GM18502 (cell line): ENCODE data around the gene ANAPC2.

Experiments
- ATAC-seq: cut with Tn5 transposase; IDR thresholded peaks from one replicate; pipeline ENCODE4 v1.9.1; 2021; ENCODE audit warnings: mild to moderate bottlenecking; ENCODE audit not compliant: unreplicated experiment, poor library complexity

The ANAPC2 gene

DNA sequence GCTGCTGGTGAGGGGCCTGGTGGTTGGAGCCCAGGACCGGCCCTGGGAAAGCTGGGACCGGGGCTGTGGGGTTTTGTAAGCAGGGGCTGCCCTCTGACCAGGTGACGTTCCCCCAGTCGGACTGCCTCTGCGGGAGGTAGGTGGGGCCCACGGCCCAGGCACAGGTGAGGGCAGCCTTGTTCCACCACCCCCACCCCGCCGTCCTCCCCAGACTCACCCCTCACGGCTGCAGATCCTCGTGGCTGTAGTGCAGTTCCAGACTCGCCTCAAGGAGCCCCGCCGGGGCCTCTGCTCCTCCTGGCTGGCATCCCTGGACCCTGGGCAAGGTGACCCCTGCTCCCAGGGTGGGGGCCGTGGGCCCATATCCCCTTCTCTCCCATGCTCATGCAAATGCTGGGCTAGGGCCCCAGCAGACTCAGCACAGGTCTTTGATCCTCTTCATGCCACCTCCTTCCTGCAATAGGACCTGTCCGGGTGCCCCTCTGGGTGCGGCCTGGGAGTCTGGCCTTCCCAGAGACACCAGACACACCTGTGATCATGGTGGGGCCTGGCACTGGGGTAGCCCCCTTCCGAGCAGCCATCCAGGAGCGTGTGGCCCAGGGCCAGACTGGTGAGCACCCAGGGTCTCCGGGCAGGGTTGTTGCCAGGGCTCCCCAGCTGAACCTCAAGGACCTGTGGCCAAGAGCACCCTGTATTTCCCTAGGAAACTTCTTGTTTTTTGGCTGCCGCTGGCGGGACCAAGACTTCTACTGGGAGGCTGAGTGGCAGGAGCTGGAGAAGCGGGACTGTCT lies 27.0 kb upstream of the ANAPC2 start:
- no peak for ATAC-seq

DNA sequence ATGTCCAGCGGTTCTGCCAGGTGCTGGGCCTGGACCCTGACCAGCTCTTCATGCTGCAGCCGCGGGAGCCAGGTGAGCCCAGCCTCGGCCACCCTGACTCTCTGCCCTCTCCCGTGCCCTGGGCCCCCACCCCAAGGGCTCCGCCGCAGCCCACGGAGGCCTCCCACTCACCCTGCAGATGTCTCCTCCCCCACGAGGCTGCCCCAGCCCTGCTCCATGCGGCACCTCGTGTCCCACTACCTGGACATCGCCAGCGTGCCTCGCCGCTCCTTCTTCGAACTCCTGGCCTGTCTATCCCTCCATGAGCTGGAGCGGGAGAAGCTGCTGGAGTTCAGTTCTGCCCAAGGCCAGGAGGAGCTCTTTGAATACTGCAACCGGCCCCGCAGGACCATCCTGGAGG lies 26.3 kb upstream of the ANAPC2 start:
- ATAC-seq: no peak

DNA sequence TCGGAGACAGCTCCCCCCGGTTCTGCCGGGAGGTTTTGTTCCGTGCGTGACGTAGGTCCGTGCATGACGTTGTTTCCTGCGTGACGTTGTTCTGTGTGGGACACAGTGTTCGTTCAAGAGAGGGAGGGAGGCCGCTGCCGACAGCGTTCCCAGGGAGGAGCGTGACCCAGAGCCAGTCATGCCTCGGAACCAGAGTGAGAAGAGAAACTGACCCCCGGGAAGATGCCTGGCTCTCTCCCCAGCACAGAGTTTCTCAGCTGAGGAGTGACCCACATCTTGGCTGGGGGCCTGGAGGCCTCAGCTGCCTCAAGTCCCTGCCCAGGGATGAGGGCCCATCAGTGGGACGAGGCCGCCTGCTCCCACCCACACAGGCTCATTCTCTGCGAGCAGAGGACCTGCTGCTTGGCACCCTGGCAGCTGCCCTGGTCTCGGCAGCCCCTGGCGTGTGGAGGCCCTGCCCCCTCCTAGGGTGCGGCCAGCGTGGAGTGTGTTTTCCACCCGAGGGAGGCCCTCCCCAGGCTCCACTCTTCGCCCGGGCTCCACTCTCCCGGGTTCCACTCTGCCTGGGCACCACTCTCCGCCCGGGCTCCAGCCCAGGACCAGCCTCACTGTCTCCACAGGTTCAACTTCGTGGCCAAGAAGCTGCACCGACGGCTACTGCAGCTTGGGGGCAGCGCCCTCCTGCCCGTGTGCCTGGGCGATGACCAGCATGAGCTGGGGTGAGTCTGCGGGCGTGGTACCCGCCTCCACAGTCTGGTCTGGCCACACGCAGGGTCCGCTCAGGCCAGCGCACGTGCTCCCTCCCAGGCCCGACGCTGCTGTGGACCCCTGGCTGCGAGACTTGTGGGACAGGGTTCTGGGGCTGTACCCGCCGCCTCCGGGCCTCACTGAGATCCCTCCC lies 25.1 kb upstream of the ANAPC2 start:
- no peak for ATAC-seq

DNA sequence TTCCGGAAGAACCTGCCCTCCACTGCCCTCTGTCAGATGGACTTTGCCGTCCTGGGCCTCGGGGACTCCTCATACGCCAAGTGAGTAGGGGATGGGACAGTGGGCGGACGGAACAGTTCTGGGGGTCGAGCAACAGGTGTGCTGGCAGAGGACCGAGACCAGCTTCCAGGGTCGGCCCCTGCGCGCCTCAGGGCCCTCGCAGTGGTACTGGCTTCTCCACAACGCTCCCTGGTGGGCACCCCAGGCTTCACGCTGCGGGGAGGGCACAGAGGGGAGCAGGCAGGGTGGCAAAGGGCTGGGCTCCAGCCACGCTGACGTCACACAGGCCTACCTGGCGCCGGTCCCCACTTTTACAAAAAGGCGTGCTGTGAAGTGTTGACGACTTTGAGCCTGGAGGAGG lies 24.2 kb upstream of the ANAPC2 start:
- no peak for ATAC-seq

DNA sequence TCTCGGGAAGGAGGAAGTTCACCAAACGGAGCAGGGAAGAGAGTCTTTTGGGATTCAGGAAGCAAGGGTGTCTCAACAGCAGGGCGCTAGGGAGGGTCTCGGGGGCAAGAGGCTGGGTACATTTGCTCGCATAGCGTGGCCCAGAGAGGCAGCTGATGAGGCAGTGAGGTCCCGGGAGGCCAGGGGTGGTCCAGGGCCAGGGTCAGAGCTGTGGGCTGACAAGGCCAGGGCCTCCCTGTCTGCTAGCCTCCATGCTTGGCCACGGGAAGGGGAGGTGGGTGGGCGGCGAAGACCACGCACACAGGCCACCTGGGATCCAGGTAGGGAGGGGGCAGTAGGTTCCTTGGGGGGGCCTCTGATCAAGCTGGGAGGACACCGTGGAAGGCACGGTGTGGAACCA lies 23.2 kb upstream of the ANAPC2 start:
- no peak for ATAC-seq

DNA sequence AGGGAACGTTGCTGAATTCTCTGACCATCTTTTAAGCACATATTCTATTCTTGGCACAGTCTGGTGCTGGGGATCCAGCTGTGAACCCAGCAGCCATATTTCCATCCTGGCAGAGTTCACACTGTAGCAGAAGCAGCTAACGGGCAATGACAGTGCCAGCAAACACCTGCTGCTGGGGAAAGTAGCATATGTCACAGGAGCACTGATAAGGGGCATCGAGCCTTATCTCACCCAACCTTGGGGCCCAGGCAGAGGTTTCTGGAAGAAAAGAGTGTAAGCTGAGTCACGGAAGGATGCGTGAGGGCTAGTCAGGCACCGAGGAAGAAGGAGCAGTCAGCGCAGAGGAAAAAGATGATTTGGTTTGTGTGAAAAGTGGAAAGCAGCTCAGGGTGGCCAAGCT lies 18.2 kb upstream of the ANAPC2 start:
- ATAC-seq: no peak

DNA sequence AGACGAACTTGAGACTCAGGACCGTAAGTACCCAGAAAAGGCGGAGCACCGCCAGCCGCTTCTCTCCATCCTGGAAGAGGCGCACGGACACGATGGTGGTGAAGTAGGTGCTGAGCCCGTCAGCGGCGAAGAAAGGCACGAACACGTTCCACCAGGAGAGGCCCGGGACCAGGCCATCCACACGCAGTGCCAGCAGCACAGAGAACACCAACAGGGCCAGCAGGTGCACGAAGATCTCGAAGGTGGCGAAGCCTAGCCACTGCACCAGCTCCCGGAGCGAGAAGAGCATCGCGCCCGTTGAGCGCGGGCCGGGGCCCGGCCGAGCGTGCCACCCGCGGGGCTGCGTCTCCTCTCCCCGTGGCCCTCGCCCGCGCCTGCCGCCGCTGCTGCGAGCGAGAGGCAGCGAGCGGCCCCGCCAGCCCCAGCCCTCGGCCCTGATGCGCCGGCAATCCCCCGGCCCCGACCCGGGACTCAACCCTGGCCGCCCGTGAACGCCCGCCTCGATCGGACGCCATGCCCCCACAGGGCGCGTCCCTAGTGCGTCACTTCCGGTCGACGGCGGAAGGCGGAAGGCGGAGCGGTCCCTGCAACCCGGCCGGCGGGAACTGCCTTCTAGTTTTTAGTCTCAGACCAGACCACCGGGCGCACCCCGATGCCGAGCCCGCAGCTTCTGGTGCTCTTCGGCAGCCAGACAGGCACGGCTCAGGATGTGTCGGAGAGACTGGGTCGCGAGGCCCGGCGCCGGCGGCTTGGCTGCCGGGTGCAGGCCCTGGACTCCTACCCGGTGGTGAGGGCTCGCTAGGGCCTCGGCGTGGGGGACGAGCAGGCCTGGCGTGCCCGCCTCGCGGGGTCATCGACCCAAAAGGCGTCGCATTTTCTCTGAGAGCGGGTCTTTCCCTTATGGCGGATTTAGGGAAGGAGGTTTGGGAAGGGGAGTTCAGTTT lies 17.0 kb upstream of the ANAPC2 start, which contains the start of the genes NDOR1 and TMEM203:
NDOR1 (plus strand) TSS at position 575 of the 944 bp plus-strand sequence; CDS start at position 653, 78 bp downstream.
TMEM203 (minus strand) TSS at position 523 of the 944 bp plus-strand sequence; CDS start at position 289, 234 bp downstream.
- ATAC-seq: peak; percentile 59

DNA sequence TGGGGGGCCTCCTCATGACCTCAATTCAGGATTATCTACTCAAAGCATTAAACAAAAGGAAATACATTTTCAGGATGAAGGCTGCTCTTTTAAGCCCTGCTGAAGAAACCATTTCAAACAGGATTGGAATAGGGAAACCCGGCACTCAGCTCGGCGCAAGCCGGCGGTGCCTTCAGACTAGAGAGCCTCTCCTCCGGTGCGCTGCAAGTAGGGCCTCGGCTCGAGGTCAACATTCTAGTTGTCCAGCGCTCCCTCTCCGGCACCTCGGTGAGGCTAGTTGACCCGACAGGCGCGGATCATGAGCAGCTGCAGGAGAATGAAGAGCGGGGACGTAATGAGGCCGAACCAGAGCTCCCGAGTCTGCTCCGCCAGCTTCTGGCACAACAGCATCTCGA lies 16.4 kb upstream of the ANAPC2 start:
- ATAC-seq: no peak

DNA sequence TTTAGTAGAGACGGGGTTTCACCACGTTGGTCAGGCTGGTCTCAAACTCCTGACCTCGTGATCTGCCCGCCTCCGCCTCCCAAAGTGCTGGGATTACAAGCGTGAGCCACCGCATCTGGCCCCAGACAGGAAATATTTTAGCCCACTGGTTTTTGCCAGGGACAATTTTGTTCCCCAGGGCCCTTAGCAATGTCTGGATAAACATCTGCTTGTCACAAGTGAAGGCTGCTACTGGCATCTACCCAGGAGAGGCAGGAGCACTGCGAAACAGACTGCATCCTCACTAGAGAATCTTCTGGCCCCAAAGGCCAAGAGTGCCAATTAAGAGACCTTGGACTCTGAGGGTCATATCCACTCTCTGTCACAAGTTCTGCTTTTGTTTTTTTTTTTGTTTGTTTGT lies 14.6 kb upstream of the ANAPC2 start:
- no peak for ATAC-seq

DNA sequence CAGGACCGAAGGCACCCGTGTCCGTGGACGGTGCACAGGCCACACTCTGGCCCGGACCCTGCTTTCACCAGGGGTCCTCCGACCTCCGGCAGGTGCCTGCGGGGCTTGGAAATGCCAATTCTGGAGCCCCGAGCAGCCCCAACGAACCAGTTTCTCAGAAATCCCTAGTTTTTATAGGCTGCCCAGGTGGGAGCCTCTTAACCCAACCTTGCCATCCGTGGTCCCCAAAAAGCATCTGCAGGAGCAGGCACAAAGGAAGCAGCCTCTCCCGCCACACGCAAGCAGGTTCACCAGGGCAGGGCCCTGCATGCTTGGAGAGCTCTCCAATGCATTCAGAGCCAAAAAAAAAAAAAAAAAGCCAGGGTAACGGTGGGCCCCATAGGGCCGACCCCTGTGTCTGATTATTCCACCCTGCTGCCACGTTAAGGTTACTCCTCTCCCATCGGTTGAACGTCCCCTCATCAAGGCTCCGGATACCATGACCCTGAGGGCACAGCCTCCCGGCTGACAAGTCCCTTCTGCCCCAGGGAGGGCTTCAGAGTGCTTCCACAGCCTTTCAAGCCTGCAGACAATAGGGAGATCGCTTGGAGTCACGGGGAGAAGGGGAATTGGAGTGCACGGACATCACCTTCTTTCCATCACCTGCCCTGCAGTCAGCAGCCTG lies 13.0 kb upstream of the ANAPC2 start:
- no peak for ATAC-seq

DNA sequence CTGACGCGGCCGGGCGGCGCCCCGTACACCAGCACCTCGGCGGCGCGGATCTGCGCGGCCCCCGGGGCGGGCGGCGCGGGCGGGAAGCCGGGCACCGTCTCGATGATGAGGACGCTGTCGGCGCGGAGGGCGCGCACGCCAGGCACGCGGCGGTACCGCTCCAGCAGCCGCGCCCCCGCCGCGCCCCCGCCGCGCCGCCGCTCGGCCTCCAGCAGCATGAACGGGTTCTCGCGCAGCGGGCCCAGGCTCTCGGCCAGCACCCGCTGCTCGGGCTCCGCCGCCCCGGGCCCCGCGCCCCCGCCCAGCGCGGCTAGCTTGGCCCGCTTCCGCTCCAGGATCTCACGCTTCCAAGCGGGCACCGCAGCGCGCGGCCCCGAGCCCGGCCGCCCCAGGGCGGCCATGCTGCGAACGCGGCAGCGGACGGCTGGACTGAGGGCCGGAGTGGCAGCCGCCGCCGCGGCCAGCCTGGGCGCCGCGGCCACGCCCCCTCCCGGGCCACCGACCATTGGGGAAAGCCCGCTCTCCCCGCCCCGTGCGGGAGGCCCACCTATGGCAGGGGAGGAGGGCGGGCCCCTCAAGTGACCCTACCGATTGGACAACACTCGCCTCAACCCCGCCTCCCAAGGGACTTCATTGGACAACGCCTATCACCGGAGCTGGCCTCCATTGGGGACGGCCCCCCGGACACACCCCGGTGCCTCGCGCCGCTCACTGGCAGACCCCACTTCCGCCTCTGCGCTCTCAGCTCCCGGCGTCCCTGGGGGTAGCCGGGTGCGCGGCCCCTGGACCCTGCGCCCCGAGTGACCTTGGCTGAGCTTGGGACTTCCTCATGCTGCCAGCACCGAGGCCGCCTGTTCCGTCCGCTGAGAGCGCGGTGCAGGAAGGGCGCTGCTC lies 12.2 kb upstream of the ANAPC2 start, which contains the start of gene TPRN:
TPRN (minus strand) TSS at position 431 of the 894 bp plus-strand sequence; CDS start at position 401, 30 bp downstream.
- peak; percentile 88 for ATAC-seq

DNA sequence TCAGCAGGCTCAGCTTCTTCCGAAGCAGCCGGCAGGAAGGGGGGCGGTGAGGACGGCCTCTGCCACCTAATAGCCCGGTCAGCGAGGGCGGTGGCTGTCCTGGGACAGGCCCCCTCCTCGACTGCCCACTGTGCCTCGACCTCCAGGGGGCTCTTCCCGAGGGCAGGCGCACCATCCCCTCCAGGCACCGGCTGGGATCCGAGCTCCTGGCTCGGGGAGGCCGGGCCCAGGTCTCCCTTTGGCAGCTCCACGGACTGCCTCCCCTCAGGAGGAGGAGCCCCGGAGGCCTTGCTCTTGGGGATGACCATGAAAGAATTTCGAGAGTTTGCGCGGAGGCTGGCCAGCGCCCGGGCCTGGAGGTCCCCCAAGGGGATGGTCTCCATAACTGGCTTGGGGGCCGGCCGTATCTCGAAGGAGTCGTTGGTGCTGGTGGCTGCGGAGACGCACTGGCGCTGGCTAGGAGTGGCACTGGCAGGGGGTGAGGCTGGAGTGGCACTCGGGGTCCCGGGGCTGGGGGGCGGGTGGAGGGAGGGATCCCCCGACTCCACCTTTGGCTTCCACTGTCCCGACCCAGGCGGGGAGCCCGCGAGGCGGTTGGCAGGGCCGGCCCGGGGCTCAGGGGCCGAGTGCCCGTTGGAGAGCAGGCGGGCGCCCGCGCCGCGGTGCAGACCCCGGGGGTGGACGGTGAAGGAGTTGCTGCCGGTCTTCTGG lies 11.2 kb upstream of the ANAPC2 start:
- no peak for ATAC-seq

DNA sequence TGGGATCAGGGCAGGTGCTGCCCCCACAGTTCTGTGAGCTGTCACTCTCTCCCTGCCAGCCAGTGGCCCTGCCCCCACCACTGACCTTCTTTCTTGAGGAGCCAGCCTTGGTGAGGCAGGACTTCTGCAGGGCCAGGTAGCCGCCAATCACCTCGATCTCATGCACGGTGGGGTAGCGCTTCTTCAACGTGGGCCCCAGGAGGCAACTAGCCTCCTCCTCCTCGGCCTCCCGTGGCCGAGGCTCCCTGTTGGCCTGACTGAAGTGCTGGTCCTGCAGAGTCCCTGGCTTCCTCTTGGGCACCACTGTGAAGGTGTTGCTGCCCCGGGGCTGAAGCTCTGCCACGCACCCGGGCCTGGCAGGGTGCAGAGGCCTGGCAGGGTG lies 10.5 kb upstream of the ANAPC2 start:
- no peak for ATAC-seq

DNA sequence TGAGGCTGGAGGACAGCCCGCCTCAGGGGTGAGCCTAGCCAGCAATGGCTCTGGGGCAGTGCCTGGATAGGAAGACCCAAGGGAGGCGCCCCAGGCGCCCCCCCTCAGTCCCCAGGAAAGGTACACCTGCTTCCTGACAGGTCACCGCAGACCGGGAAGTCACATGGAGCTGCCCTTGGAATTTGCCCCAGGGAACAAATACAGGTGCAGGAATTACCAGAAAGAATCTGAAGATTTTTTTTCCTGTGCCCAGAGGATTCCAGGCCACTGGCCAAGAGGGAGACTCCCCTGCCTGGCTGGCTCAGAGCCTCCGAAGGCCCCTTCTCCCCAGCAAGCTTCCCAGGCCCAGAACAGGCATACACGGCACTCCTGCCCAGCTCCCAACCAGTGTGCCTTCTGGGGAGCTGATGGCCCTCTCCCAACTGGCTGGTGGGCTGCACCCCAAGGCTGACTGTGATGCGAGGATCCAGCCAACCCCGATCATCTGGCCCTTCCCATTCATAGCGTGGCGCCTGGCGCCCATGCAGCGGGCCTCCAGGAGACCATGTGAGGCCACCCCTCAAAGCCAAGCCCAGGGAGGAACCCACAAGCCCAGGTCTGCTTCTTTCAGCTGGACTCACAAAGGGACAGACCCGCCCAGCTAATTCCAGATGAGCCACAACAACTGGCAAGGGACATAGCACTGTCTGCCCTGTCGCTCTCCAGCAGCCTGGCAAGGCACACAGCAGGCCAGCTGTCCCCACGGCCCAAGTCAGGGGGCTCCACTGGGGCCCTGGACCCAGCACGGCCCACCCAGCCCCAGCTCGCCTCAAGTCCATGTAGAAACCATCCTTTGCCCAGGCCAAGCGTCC lies 9.9 kb upstream of the ANAPC2 start:
- ATAC-seq: no peak

DNA sequence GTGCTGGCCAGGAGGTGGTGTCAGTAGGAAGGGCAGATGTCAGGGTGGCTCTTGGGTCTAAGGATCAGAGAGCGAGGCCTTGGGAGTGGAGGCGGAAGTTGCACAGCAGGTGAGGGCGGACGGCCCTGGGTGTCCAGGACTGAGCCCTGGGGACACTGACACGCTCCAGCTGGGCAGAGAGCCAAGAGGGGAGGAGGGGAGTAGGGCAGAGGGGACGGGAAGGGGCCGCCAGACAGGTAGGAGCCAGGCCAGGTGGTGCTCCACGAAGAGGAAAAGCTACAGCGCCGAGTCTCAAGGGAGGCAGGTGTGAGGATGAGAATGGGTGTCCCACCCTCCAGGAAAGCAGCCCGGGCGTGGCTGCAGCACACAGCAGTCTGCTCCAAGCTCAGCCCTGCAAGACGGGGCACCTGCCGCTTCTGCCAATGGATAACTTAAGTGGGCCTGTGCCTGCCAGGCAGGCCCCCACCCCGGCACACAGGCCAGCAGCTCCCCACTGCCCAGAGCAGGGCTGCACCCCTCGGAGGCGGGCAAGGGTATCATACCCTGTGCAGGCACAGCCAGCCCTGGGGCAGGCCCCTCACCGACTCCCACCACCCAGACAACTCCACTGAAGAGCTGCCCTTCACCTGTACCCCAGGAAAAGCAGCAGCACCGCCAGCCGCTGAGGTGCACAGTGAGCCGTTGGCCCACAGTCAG lies 7.3 kb upstream of the ANAPC2 start:
- no peak for ATAC-seq

DNA sequence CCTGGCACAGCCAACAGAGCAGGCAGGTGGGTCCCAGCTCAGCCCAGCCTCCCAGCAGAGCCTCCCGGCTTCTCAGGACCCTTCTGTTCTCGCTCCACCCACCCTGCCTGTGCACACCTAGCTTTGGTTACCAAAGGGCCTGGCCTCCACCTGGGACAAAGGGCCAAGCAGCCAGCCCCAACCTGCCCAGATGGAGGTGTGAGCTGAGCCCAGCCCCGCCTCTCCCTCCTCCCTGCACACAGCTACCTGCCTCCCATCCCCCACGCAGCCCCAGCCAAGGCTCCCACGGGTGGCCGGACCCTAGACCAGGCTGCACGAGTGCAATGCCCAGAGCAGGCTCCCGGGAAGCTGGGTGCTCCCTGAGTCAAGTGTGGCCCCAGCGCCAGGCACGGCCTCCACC lies 6.5 kb upstream of the ANAPC2 start:
- ATAC-seq: no peak

DNA sequence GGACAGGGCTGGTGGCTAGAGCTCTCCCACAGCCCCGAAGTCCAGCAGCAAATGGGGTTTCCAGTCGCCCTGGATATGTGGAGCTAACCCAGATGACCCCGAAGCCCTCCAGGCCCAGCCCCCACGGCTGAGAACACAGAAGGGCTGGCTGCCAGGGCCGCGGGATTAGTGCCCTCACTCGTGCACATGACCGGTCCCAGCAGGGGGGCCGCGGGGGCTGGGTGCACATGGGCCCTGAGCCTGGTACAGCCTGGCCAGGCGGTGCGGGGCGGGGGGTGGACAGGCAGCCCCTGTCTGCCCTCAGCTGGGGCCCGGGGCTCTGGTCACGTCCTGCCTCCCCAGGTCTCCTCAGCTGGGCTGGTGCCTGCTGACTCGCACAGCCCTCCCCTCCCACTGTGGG lies 6.0 kb upstream of the ANAPC2 start:
- ATAC-seq: no peak
